ENCODE measurements around the gene ABLIM1. TPM values are rescaled to one million over a fixed set of nuclear protein-coding genes. Genes with fewer than 3 reads are reported as not detected.

ABLIM1 gene
- total and polyA plus RNA-seq, 10 of the 15 experiments (the other 5 are each of a cell fraction or from before 2014, with no cell fraction given): 14.2 to 50.5 (median 28.1) TPM

- Histone ChIP-seq H3K79me2 (ENCODE audit: control insufficient read depth, insufficient read depth, low read length) (no peaks in the 10 kb centered on the region), H3K4me3 (no peak overlapping the region), H2AFZ (ENCODE audit: control insufficient read depth, low read depth, low read length) (no peak overlapping the region), H3K9me3 (replicated peaks; ENCODE audit: control insufficient read depth, insufficient read depth, low read length) (no peaks in the 10 kb centered on the region), H3K27me3 (replicated peaks in 1 of 2; ENCODE audit: control insufficient read depth in 2 of 2, insufficient read depth in 2 of 2, low read length in 1 of 2) (no peaks in the 10 kb centered on the region; a peak in 2 of 4 replicates), H4K20me1 (ENCODE audit: control insufficient read depth, insufficient read depth) (no peaks in the 10 kb centered on the region), H3K36me3 (ENCODE audit: control insufficient read depth in 2 of 2, insufficient read depth in 2 of 2, low read length in 1 of 2) (no peaks in the 10 kb centered on the region), H3K4me2 (ENCODE audit: control insufficient read depth, insufficient read depth) (no peak overlapping the region), H3K4me1 (ENCODE audit: control insufficient read depth, insufficient read depth, low read length) (no peaks in the 10 kb centered on the region), H3K9ac (ENCODE audit: control insufficient read depth, insufficient read depth, low read length) (no peak overlapping the region), H3K27ac (ENCODE audit: control insufficient read depth, insufficient read depth) (no peak overlapping the region)
- no peak for TF ChIP-seq ATF2 (IDR thresholded peaks at IDR 0.05; ENCODE audit: low read length)
- RAD21 ChIA-PET (ENCODE audit: unreplicated experiment): no interaction called here
- no peak for DNase-seq (ENCODE audit: low read depth, low spot score)
- in situ Hi-C loops (cut with MboI) (no loop called here), intact Hi-C loops (cut with micrococcal nuclease; ENCODE audit: unreplicated experiment) (no loop called here)
- SMC1A ChIA-PET (ENCODE audit: uncharacterized antibody, unreplicated experiment): no interaction called here
- CTCF ChIA-PET: interaction anchor here (0.6 kb wide), 1 partner anchor 34 kb away, joined by 3 read pairs; no protein-coding TSS in a partner anchor
- FAIRE-seq: no peak
- BruUV-seq (replicated peaks): no TSS peak
- POLR2A ChIA-PET: no interaction called here
- no peak for ATAC-seq
- WGBS (ENCODE audit: insufficient coverage, insufficient replicate concordance, low lambda C conversion rate, missing lambda C conversion rate): 21% methylated on average over 4 of the region's 4 CpGs
These were observed 24.5 kb upstream of the ABLIM1 start for GRCh38 chr10:114682532-114682931.

- H3K4me3 ChIP-seq: no peak overlapping the region
- H3K79me2 ChIP-seq (ENCODE audit: control insufficient read depth, insufficient read depth, low read length): no peaks in the 10 kb centered on the region
- H4K20me1 ChIP-seq (ENCODE audit: control insufficient read depth, insufficient read depth): no peaks in the 10 kb centered on the region
- H3K4me1 ChIP-seq (ENCODE audit: control insufficient read depth, insufficient read depth, low read length): no peaks in the 10 kb centered on the region
- RAD21 ChIA-PET (ENCODE audit: unreplicated experiment): no interaction called here
- CTCF ChIA-PET: interaction anchor here (0.6 kb wide), 1 partner anchor 35 kb away, joined by 3 read pairs; no protein-coding TSS in a partner anchor
- in situ Hi-C loops (cut with MboI): no loop called here
- POLR2A ChIA-PET: no interaction called here
- H3K4me2 ChIP-seq (ENCODE audit: control insufficient read depth, insufficient read depth): no peak overlapping the region
- no TSS peak for BruUV-seq (replicated peaks)
- SMC1A ChIA-PET (ENCODE audit: uncharacterized antibody, unreplicated experiment): interaction anchor here (0.6 kb wide), 1 partner anchor 13 kb away, joined by 3 read pairs; no protein-coding TSS in a partner anchor
- DNase-seq (ENCODE audit: low read depth, low spot score): no peak
- intact Hi-C loops (cut with micrococcal nuclease; ENCODE audit: unreplicated experiment): no loop called here
- H2AFZ ChIP-seq (ENCODE audit: control insufficient read depth, low read depth, low read length): no peak overlapping the region
- no peaks in the 10 kb centered on the region for H3K36me3 ChIP-seq (ENCODE audit: control insufficient read depth in 2 of 2, insufficient read depth in 2 of 2, low read length in 1 of 2)
- ATAC-seq: no peak
- no peak for TF ChIP-seq GATAD2B (conservative IDR thresholded peaks at IDR 0.05; ENCODE audit: low read depth)
- no peak for TF ChIP-seq ZBED1 (IDR thresholded peaks at IDR 0.05; ENCODE audit: borderline replicate concordance)
- no peak for TF ChIP-seq USF1 (IDR thresholded peaks at IDR 0.05; ENCODE audit: borderline replicate concordance, extremely low read length, insufficient read depth, low read depth, low read length)
- no peak for TF ChIP-seq CHD4 (IDR thresholded peaks at IDR 0.05)
- TF ChIP-seq REST (IDR thresholded peaks at IDR 0.05; ENCODE audit: low read depth, low read length): no peak
- TF ChIP-seq CEBPB (IDR thresholded peaks at IDR 0.05; ENCODE audit: borderline replicate concordance in 1 of 2, low read depth in 2 of 2, low read length in 2 of 2): no peak
- TF ChIP-seq ESRRA (IDR thresholded peaks at IDR 0.05; ENCODE audit: low read length): no peak
- TF ChIP-seq ZNF622 (IDR thresholded peaks at IDR 0.05): no peak
- no peak for TF ChIP-seq SPI1 (IDR thresholded peaks at IDR 0.05; ENCODE audit: borderline replicate concordance, insufficient read depth, low read depth, low read length)
- TF ChIP-seq ZNF217 (IDR thresholded peaks at IDR 0.05): no peak
- no peak for TF ChIP-seq TCF3 (IDR thresholded peaks at IDR 0.05; ENCODE audit: borderline replicate concordance, insufficient read depth, low read depth, low read length)
- no peak overlapping the region for H3K9ac ChIP-seq (ENCODE audit: control insufficient read depth, insufficient read depth, low read length)
- no peak overlapping the region for H3K27ac ChIP-seq (ENCODE audit: control insufficient read depth, insufficient read depth)
- FAIRE-seq: no peak
- H3K27me3 ChIP-seq (replicated peaks in 1 of 2; ENCODE audit: control insufficient read depth in 2 of 2, insufficient read depth in 2 of 2, low read length in 1 of 2): no peaks in the 10 kb centered on the region; a peak in 2 of 4 replicates
- H3K9me3 ChIP-seq (replicated peaks; ENCODE audit: control insufficient read depth, insufficient read depth, low read length): no peaks in the 10 kb centered on the region
- WGBS (ENCODE audit: insufficient coverage, insufficient replicate concordance, low lambda C conversion rate, missing lambda C conversion rate): 42% methylated on average over 3 of the region's 3 CpGs
These were observed 24.0 kb upstream of the ABLIM1 start for GRCh38 chr10:114682121-114682520.
